Mucosa of descending colon (tissue), 3 donors: ENCODE data around the gene CACNB4. TPM values are rescaled to one million over a fixed set of nuclear protein-coding genes. Genes with fewer than 3 reads are reported as not detected.

Experiments used
- ATAC-seq: fragments of 200-7000 bp; cut with Tn5 transposase; one replicate; pipeline ENCODE4 v1.9.1; 2020; ENCODE audit warnings: mild to moderate bottlenecking, moderate library complexity
- DNase-seq, 3 donors: peaks; one replicate each; pipeline ENCODE4 v3.0.0-alpha.2; 2020
- H3K36me3 ChIP-seq: fragments of 200-600 bp; one replicate; pipeline ENCODE4 v1.8.0; 2021; ENCODE audit warnings: low read depth, mild to moderate bottlenecking
- H3K4me1 ChIP-seq: fragments of 200-600 bp; one replicate; pipeline ENCODE4 v1.8.0; 2021; ENCODE audit warnings: low read depth, mild to moderate bottlenecking
- H3K4me3 ChIP-seq: fragments of 200-600 bp; one replicate; pipeline ENCODE4 v1.8.0; 2021; ENCODE audit warnings: mild to moderate bottlenecking
- H3K9me3 ChIP-seq: fragments of 200-600 bp; one replicate; pipeline ENCODE4 v1.8.0; 2021; ENCODE audit warnings: mild to moderate bottlenecking
- CTCF ChIP-seq: fragments of 200-600 bp; IDR thresholded peaks from one replicate; pipeline ENCODE4 v1.8.0; 2022; ENCODE audit warnings: antibody characterized with exemption, mild to moderate bottlenecking
- intact Hi-C, 2 donors: fragments of 100-400 bp; cut with DNase I in 1 of 2; cut with micrococcal nuclease in 1 of 2; formaldehyde crosslinking; loops; one replicate each; pipeline versions ENCODE4 v1.11.0 to v1.11.1; 2022; cut with DNase I, micrococcal nuclease
- total RNA-seq, 3 donors: library from RNA; stranded (reverse); fragmentation: NEBNext Ultra II Directional in 2 of 3; extraction: Animal tissue kit (Norgen Biotek cat#: 25700) in 2 of 3; gene quantifications; one replicate each; pipeline versions ENCODE4 v1.2.1 to v1.2.4, GENCODE V29; 2021 to 2023
- donor health status: DM: no; HTN: no; CAD: no; lungs with moderate emphysema.
- donor health status: DM: no; HTN: no; CAD: no.
- donor health status: DM: no; HTN: yes; CAD: no.

CACNB4 gene
- total RNA-seq, 3 donors from 2014 or later = 1.0 to 1.8 (median 1.4) TPM

- ATAC-seq (no peak), DNase-seq (no peak)
- H3K9me3 ChIP-seq = no peaks in the 10 kb centered on the region
- H3K36me3 ChIP-seq = no peaks in the 10 kb centered on the region
- no peaks in the 10 kb centered on the region for H3K4me1 ChIP-seq
- no peak overlapping the region for H3K4me3 ChIP-seq
- intact Hi-C loops = no loop called here
- no peak for TF ChIP-seq CTCF
Measured at GRCh38 chr2:151914989-151915628, 183.7 kb downstream of the CACNB4 start.

GRCh38 chr2:151908204-151908882, 190.5 kb downstream of the CACNB4 start:
- DNase-seq = no peak
- no peaks in the 10 kb centered on the region for H3K4me1 ChIP-seq
- no peaks in the 10 kb centered on the region for H3K36me3 ChIP-seq
- no peak for ATAC-seq
- TF ChIP-seq CTCF = no peak
- intact Hi-C loops = no loop called here
- no peak overlapping the region for H3K4me3 ChIP-seq
- H3K9me3 ChIP-seq = no peaks in the 10 kb centered on the region

- Histone ChIP-seq H3K4me3 (no peak overlapping the region), H3K9me3 (no peaks in the 10 kb centered on the region), H3K36me3 (no peaks in the 10 kb centered on the region), H3K4me1 (no peaks in the 10 kb centered on the region)
- TF ChIP-seq CTCF = no peak
- DNase-seq (no peak), ATAC-seq (no peak)
- intact Hi-C loops = no loop called here
Measured at GRCh38 chr2:151907286-151908203, 191.3 kb downstream of the CACNB4 start.

GRCh38 chr2:151906633-151906998, 192.2 kb downstream of the CACNB4 start:
- TF ChIP-seq CTCF = no peak
- ATAC-seq (no peak), DNase-seq (no peak)
- Histone ChIP-seq H3K4me1 (no peaks in the 10 kb centered on the region), H3K9me3 (no peaks in the 10 kb centered on the region), H3K36me3 (no peaks in the 10 kb centered on the region), H3K4me3 (no peak overlapping the region)
- intact Hi-C loops = no loop called here

- no peak for TF ChIP-seq CTCF
- no peak for ATAC-seq
- Histone ChIP-seq H3K4me3 (no peak overlapping the region), H3K4me1 (no peaks in the 10 kb centered on the region), H3K9me3 (no peaks in the 10 kb centered on the region), H3K36me3 (no peaks in the 10 kb centered on the region)
- no peak for DNase-seq
- intact Hi-C loops = no loop called here
Measured at GRCh38 chr2:151905963-151906632, 192.7 kb downstream of the CACNB4 start.
